ENCODE measurements around the gene ARSB. TPM values are rescaled to one million over a fixed set of nuclear protein-coding genes. Genes with fewer than 3 reads are reported as not detected.

ARSB gene
- total RNA-seq, 4 donors from 2014 or later: 23.0 to 109 (median 52.6) TPM

DNA sequence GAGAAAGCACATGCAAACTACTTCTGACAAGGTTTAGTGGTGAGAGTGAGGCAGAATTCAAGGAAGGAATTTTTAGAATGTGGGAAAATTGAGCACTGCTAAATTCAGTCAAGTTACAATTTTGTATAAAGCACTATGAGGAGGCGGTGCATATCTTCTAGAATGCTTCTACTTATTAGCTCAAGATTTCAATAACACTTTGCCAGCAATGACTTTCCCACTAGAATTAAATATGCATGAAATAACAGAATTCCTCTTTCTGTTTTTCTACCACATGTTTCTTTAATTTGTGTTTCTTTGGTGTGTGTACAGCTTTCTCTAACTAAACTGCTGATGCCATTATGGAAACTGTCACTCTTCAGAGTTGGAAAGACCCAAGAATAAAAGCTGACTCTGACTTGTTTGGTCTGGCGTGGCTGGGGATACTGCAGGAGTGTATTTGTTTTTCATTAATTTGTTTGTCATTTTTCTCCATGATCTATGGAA is 163.5 kb downstream of the ARSB start:
- Histone ChIP-seq H3K36me3 (peaks cover 0 to 16% of the 10 kb centered on the region in 2 donors), H3K9me3 (no peaks in the 10 kb centered on the region), H3K4me1 (peaks cover 0 to 13% (median 4%) of the 10 kb centered on the region in 3 donors), H3K27me3 (no peaks in the 10 kb centered on the region), H3K4me3 (no peak overlapping the region), H3K27ac (no peak overlapping the region)
- 79 to 90% methylated on average over 2 of the region's 2 CpGs for WGBS, 2 donors (ENCODE audit: low coverage in 1 of 2)
- no peak for ATAC-seq
- TF ChIP-seq POLR2AphosphoS5 (IDR thresholded peaks at IDR 0.05): no peak
- TF ChIP-seq POLR2A (IDR thresholded peaks at IDR 0.05): no peak
- no peak for TF ChIP-seq EP300 (IDR thresholded peaks at IDR 0.05)
- TF ChIP-seq, protein P1, sequence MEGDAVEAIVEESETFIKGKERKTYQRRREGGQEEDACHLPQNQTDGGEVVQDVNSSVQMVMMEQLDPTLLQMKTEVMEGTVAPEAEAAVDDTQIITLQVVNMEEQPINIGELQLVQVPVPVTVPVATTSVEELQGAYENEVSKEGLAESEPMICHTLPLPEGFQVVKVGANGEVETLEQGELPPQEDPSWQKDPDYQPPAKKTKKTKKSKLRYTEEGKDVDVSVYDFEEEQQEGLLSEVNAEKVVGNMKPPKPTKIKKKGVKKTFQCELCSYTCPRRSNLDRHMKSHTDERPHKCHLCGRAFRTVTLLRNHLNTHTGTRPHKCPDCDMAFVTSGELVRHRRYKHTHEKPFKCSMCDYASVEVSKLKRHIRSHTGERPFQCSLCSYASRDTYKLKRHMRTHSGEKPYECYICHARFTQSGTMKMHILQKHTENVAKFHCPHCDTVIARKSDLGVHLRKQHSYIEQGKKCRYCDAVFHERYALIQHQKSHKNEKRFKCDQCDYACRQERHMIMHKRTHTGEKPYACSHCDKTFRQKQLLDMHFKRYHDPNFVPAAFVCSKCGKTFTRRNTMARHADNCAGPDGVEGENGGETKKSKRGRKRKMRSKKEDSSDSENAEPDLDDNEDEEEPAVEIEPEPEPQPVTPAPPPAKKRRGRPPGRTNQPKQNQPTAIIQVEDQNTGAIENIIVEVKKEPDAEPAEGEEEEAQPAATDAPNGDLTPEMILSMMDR (IDR thresholded peaks at IDR 0.05): no peak

DNA sequence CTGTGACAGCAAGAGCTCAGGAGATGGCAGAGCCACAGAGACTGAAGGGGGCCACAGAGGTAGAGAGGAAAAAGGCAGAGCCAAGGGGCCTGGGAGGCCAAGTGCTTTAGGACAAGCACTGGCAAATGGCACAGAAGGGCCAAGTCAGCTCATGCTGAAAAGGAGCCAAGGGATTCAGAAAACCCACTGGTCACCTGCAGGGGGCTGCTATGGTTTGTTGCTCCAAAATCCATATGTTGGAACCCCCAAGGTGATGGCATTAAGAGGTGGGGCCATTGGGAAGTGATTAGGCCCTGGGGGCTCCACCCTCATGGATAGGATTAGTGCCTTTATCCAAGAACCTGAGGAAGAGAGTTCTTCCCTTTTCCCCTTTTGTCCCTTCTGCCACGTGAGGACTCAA is 165.4 kb downstream of the ARSB start:
- 90% methylated on average over 1 of the region's 1 CpG; no CpG with 5 or more reads in 1 of the 2 donors for WGBS, 2 donors (ENCODE audit: low coverage in 1 of 2)
- Histone ChIP-seq H3K9me3 (no peaks in the 10 kb centered on the region), H3K27ac (no peak overlapping the region), H3K27me3 (no peaks in the 10 kb centered on the region), H3K4me3 (no peak overlapping the region), H3K4me1 (peaks cover 0 to 5% (median 1%) of the 10 kb centered on the region in 3 donors), H3K36me3 (peaks cover 0 to 22% of the 10 kb centered on the region in 2 donors)
- no peak for TF ChIP-seq EP300 (IDR thresholded peaks at IDR 0.05)
- no peak for TF ChIP-seq POLR2AphosphoS5 (IDR thresholded peaks at IDR 0.05)
- no peak for TF ChIP-seq POLR2A (IDR thresholded peaks at IDR 0.05)
- TF ChIP-seq, protein P1 (IDR thresholded peaks at IDR 0.05): no peak
- ATAC-seq: no peak

DNA sequence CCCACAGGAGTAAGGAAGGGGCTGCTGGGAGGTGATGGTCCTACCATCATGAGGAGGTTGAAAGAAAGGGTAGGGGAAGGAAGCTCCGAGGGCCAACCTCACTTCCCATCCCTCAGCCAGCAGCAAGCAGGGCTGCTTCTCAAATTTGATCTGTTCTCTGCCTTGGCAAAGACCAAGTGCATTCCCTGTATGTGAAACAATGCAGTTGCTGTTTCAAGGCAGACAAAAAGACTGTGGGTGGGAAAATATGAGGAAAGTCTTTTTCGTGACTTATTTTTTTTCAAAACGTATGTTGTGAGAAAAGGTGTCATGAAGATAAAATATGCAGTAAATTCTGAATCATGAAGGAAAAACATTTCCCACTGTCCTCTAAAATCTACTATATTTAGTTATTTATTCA is 165.9 kb downstream of the ARSB start:
- Histone ChIP-seq H3K27me3 (no peaks in the 10 kb centered on the region), H3K27ac (no peak overlapping the region), H3K4me1 (no peaks in the 10 kb centered on the region), H3K36me3 (peaks cover 0 to 22% of the 10 kb centered on the region in 2 donors), H3K4me3 (no peak overlapping the region), H3K9me3 (no peaks in the 10 kb centered on the region)
- WGBS, 2 donors (ENCODE audit: low coverage in 1 of 2): 46 to 52% methylated on average over 2 of the region's 3 CpGs
- TF ChIP-seq POLR2AphosphoS5 (IDR thresholded peaks at IDR 0.05): no peak
- no peak for TF ChIP-seq POLR2A (IDR thresholded peaks at IDR 0.05)
- no peak for TF ChIP-seq EP300 (IDR thresholded peaks at IDR 0.05)
- TF ChIP-seq, protein P1 (IDR thresholded peaks at IDR 0.05): no peak
- ATAC-seq: no peak

DNA sequence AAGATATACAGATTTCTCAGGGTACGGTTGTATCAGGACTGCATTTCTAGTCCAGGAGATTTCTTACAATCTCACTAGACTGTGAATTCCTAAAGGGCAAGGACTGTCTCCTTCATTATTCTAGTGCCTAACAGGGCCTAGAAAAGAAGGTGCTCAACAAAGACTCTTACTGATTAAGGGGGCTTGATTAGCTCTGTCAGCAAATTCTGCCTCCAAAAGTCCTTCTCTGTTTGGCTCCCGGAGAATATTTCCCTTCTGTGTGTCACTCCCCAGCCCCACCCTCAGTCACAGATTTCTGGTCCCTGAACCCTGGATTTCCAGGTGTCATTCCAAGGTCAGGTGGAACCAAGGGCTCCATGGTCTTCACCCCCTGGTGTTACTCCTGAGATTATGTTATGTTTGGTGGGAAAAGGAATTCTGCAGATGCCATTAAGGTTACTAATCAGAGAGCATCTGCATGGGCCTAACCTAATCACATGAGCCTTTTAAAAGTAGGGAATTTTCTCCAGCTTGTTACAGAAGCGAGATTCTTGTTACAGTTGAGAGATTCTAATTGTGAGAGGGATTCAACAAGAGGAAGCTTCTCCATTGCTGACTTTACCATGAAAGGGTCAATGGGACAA is 168.9 kb downstream of the ARSB start:
- Histone ChIP-seq H3K4me1 (no peaks in the 10 kb centered on the region), H3K27ac (no peak overlapping the region), H3K9me3 (no peaks in the 10 kb centered on the region), H3K36me3 (peaks cover 0 to 14% of the 10 kb centered on the region in 2 donors), H3K4me3 (no peak overlapping the region), H3K27me3 (no peaks in the 10 kb centered on the region)
- TF ChIP-seq, protein P1 (IDR thresholded peaks at IDR 0.05): no peak
- no peak for TF ChIP-seq POLR2AphosphoS5 (IDR thresholded peaks at IDR 0.05)
- no peak for TF ChIP-seq EP300 (IDR thresholded peaks at IDR 0.05)
- TF ChIP-seq POLR2A (IDR thresholded peaks at IDR 0.05): no peak
- no peak for ATAC-seq
- WGBS, 2 donors (ENCODE audit: low coverage in 1 of 2): 100% methylated on average over 1 to 2 of the region's 3 CpGs

DNA sequence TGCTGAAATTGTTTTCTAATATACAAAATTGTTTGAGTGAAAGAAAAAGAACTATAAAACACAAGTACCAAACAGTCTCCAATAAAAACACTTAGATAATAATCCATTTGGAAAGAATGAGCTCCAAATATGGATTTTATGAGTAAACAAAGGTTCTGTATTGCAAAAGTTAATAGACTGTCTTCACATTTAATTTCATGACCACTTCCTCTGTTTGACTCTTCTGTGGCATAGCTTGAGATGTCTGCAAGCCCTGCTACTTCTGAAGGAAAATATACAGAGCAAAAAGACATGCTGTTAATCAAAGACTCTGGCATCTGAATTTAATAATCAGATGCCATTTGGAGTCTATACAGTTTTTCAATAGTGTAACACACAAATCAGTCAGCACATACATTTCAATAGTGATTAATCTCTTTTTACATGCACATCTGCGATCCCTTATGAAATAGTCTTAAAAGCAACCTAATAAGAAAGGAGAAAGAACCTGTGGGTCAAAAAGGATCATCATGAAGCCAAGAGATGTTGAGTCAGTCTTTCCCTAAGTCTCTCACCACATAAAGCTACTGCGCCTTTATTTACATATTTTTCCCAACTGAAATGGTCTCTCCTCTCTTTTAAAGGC is 171.1 kb downstream of the ARSB start:
- no peak for ATAC-seq
- TF ChIP-seq EP300 (IDR thresholded peaks at IDR 0.05) (no peak), POLR2AphosphoS5 (IDR thresholded peaks at IDR 0.05) (no peak), POLR2A (IDR thresholded peaks at IDR 0.05) (no peak)
- TF ChIP-seq, protein P1 (IDR thresholded peaks at IDR 0.05): no peak
- Histone ChIP-seq H3K36me3 (peaks cover 0 to 14% of the 10 kb centered on the region in 2 donors), H3K27me3 (no peaks in the 10 kb centered on the region), H3K4me1 (no peaks in the 10 kb centered on the region), H3K4me3 (no peak overlapping the region), H3K9me3 (no peaks in the 10 kb centered on the region), H3K27ac (no peak overlapping the region)
- 81 to 85% methylated on average over 2 of the region's 2 CpGs for WGBS, 2 donors (ENCODE audit: low coverage in 1 of 2)

All from gastroesophageal sphincter (tissue), 4 donors.